ENCODE results near the gene KCNQ4. TPM values are rescaled to one million over a fixed set of nuclear protein-coding genes. Genes with fewer than 3 reads are reported as not detected.

Gene KCNQ4
- total RNA-seq, 1 donor from 2014 or later = 1.5 TPM

DNA sequence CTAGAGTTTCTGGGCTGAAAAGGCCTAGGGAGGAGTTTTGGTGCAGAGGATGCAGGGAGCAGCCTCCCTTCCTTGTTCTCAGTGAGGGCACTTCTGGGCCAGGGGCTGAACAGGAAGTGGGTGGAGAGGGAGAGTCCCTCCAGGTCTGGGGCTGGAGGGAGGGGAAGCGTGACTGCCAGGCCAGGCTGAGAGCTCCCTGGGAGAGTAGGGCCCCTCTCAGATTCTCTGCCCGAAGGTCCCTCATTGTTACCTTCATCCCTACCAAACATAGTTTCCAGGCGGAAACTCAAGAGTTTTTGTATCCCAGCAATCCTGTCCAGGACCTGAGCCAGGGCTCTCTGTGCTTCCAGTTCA lies 41.8 kb downstream of the KCNQ4 start:
- TF ChIP-seq, protein P1, sequence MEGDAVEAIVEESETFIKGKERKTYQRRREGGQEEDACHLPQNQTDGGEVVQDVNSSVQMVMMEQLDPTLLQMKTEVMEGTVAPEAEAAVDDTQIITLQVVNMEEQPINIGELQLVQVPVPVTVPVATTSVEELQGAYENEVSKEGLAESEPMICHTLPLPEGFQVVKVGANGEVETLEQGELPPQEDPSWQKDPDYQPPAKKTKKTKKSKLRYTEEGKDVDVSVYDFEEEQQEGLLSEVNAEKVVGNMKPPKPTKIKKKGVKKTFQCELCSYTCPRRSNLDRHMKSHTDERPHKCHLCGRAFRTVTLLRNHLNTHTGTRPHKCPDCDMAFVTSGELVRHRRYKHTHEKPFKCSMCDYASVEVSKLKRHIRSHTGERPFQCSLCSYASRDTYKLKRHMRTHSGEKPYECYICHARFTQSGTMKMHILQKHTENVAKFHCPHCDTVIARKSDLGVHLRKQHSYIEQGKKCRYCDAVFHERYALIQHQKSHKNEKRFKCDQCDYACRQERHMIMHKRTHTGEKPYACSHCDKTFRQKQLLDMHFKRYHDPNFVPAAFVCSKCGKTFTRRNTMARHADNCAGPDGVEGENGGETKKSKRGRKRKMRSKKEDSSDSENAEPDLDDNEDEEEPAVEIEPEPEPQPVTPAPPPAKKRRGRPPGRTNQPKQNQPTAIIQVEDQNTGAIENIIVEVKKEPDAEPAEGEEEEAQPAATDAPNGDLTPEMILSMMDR (IDR thresholded peaks at IDR 0.05; ENCODE audit: borderline replicate concordance) = no peak
- Histone ChIP-seq H3K9me3 (replicated peaks) (no peaks in the 10 kb centered on the region), H3K27ac (replicated peaks) (no peak overlapping the region), H3K36me3 (no peaks in the 10 kb centered on the region), H3K4me3 (no peak overlapping the region), H3K4me1 (no peaks in the 10 kb centered on the region), H3K27me3 (ENCODE audit: low read depth) (no peaks in the 10 kb centered on the region)
- DNase-seq = no peak
- intact Hi-C loops (cut with micrococcal nuclease) = no loop called here

DNA sequence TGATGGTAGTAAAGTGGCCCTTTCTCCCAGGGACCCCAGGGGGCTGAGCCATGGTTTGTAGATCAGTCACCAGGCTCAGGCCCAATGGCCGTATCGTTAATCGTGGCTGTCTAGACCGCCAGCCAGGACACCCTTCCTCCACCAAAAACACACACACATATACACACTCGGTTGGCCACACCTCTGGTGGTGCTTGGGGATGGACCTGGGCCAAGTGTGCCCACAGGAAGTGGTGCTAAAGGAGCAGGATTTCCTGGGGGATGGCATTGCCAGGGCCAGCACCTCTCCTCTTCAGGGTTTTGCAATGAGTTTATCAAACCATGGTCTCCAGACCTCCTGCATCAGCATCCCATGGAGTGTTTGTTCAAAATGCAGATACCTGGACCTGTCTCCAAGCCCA lies 42.4 kb downstream of the KCNQ4 start:
- intact Hi-C loops (cut with micrococcal nuclease) = no loop called here
- DNase-seq = no peak
- no peaks in the 10 kb centered on the region for H3K27me3 ChIP-seq (ENCODE audit: low read depth)
- no peak overlapping the region for H3K4me3 ChIP-seq
- no peak overlapping the region for H3K27ac ChIP-seq (replicated peaks)
- H3K36me3 ChIP-seq = no peaks in the 10 kb centered on the region
- no peaks in the 10 kb centered on the region for H3K4me1 ChIP-seq
- TF ChIP-seq, protein P1 (IDR thresholded peaks at IDR 0.05; ENCODE audit: borderline replicate concordance) = no peak
- no peaks in the 10 kb centered on the region for H3K9me3 ChIP-seq (replicated peaks)

DNA sequence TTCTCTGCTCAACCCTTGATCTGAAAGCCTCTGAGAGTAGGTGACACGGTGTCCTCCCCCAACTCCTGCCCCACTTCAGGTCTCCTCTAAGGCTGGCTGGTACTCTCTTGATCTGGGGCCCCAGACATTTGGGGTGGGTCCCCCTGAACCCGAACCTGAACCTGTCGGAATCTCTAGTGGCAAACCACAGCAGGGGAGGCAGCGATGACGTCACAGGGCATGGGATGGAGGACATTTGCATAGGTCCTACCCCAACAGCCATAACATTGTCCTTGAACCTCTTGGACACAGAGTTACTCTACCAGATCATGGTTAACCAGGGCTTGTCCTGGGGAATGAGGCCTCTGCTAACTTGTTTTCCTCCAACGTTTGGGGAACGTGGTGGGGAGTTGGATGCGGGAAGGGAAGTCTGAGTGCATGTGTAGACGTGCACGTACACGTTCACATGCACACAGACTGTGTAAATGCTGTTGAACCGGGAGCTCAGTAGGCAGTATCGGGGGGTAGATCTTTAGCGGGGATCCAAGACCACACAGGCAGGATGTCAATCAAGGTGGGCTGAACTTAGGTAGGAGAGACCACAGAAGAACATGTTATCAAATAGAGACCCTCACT lies 46.2 kb downstream of the KCNQ4 start:
- TF ChIP-seq, protein P1 (IDR thresholded peaks at IDR 0.05; ENCODE audit: borderline replicate concordance) = no peak

DNA sequence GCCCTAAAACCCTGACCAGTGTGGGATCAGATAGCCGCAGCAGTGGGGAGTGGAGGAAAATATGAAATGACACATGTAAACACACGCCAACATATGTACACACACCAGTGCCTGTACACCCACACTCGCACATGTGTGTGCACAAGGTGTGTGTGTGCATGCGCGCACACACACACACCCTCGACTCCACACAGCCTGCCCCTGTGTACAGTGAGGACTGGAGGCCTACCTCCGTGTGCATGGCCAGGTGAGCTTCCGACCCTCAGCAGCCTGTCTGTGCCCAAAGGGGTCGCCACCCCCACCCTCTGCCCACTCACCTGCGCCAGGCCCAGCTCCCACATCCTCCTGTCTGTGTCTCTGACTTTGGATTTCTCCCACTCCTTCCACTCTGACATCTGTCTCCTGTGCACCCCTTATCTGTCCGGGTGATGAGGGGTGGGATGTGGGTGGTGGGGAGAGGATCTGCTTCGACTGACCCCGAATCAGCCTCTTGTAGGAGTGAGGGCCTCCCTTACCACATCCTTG lies 46.9 kb downstream of the KCNQ4 start:
- intact Hi-C loops (cut with micrococcal nuclease) = no loop called here
- Histone ChIP-seq H3K4me3 (no peak overlapping the region), H3K4me1 (no peaks in the 10 kb centered on the region), H3K27me3 (ENCODE audit: low read depth) (no peaks in the 10 kb centered on the region), H3K36me3 (no peaks in the 10 kb centered on the region), H3K27ac (replicated peaks) (no peak overlapping the region), H3K9me3 (replicated peaks) (no peaks in the 10 kb centered on the region)
- TF ChIP-seq, protein P1 (IDR thresholded peaks at IDR 0.05; ENCODE audit: borderline replicate concordance) = no peak
- no peak for DNase-seq

More for the DNA sequence above, 46.2 kb downstream of the KCNQ4 start:
- H3K4me1 ChIP-seq = no peaks in the 10 kb centered on the region
- intact Hi-C loops (cut with micrococcal nuclease) = no loop called here
- H3K4me3 ChIP-seq = no peak overlapping the region
- no peak overlapping the region for H3K27ac ChIP-seq (replicated peaks)
- no peaks in the 10 kb centered on the region for H3K27me3 ChIP-seq (ENCODE audit: low read depth)
- H3K36me3 ChIP-seq = no peaks in the 10 kb centered on the region
- no peaks in the 10 kb centered on the region for H3K9me3 ChIP-seq (replicated peaks)
- DNase-seq = no peak

DNA sequence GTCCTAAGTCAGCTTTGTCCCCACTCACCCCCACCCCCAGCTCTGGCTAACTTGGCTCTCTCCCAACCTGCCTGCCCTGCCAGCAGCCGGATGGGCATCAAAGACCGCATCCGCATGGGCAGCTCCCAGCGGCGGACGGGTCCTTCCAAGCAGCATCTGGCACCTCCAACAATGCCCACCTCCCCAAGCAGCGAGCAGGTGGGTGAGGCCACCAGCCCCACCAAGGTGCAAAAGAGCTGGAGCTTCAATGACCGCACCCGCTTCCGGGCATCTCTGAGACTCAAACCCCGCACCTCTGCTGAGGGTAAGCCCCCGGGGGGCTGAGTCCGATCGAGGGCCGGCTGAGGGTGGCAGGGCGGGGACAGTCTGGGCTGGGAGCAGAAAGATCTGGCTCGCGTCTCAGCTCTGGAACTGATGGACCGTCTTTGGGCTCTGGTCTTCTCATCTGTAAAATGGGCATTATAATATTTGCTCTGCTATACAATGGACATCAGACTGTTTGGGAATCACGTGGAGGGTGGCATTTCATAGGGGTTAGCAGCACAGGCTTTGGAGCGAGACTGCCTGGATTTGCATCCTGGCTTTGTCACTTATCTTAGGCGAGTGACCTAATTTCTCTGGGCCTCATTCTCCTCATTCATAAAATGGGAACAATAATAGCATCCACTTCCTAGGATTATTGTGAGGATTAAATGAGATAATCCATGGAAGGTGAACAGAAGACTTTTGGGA lies 47.6 kb downstream of the KCNQ4 start:
- intact Hi-C loops (cut with micrococcal nuclease) = no loop called here
- Histone ChIP-seq H3K36me3 (no peaks in the 10 kb centered on the region), H3K4me3 (no peak overlapping the region), H3K27me3 (ENCODE audit: low read depth) (no peaks in the 10 kb centered on the region), H3K9me3 (replicated peaks) (no peaks in the 10 kb centered on the region), H3K4me1 (no peaks in the 10 kb centered on the region), H3K27ac (replicated peaks) (no peak overlapping the region)
- TF ChIP-seq, protein P1 (IDR thresholded peaks at IDR 0.05; ENCODE audit: borderline replicate concordance) = no peak
- DNase-seq = no peak
